Tibial nerve (tissue), 4 donors: ENCODE results near the gene LENG8. TPM values are rescaled to one million over a fixed set of nuclear protein-coding genes. Genes with fewer than 3 reads are reported as not detected.
"Not testable (repeated sequence)": the region's sequence is repeated elsewhere in the genome, so short reads cannot be mapped to it uniquely, and the experiment has no call there.

ENCODE experiments used
- DNase-seq, 2 donors: peaks; one replicate each; pipeline ENCODE4 v3.0.0-alpha.2; 2019; ENCODE audit warnings: low spot score in 2 of 2
- H3K27ac ChIP-seq, 4 donors: fragments of 200-600 bp; sonication (generic) in 3 of 4; one replicate each; pipeline ENCODE4 v1.5.1; 2017 to 2019; ENCODE audit warnings: mild to moderate bottlenecking in 1 of 4
- H3K27me3 ChIP-seq, 2 donors: fragments of 200-600 bp; sonication (generic) in 1 of 2; one replicate each; pipeline versions ENCODE4 v1.5.1 to v1.6.0; 2017 to 2019
- H3K36me3 ChIP-seq, 3 donors: fragments of 200-600 bp; sonication (generic); one replicate each; pipeline ENCODE4 v1.5.1; 2018 to 2019
- H3K4me1 ChIP-seq, 4 donors: fragments of 200-600 bp; sonication (generic) in 3 of 4; one replicate each; pipeline ENCODE4 v1.5.1; 2017 to 2019
- H3K4me3 ChIP-seq, 4 donors: fragments of 200-600 bp; sonication (generic) in 3 of 4; one replicate each; pipeline ENCODE4 v1.5.1; 2017 to 2019; ENCODE audit warnings: mild to moderate bottlenecking in 1 of 4, moderate library complexity in 1 of 4
- H3K9me3 ChIP-seq, 4 donors: fragments of 200-600 bp; sonication (generic) in 3 of 4; one replicate each; pipeline ENCODE4 v1.5.1; 2017 to 2019
- EP300 ChIP-seq, 2 donors: sonication (generic); formaldehyde crosslinking; IDR thresholded peaks; one replicate each; pipeline ENCODE4 v1.6.1; 2017; ENCODE audit warnings: antibody characterized with exemption in 2 of 2, mild to moderate bottlenecking in 1 of 2
- POLR2A ChIP-seq, 2 donors: fragments of 450-650 bp; IDR thresholded peaks; one replicate each; pipeline ENCODE4 v1.6.1; 2017; ENCODE audit warnings: antibody characterized with exemption in 2 of 2, mild to moderate bottlenecking in 2 of 2, moderate library complexity in 2 of 2
- WGBS, 2 donors: methylation state at CpG; one replicate each; pipeline ENCODE4 v1.1.5; 2018; 5-methylcytosine and 5-hydroxymethylcytosine counted together
- total RNA-seq, 4 donors: library from RNA; depleted of rRNA; stranded (reverse); fragments of >200 nt; gene quantifications; one replicate each; pipeline ENCODE4 v1.1.0, GENCODE V29; 2016
- TF ChIP-seq, protein P1 (sequence below), 5 experiments: fragments of 200-600 bp in 3 of 5; fragments of 450-650 bp in 2 of 5; sonication (generic) in 3 of 5; IDR thresholded peaks; one replicate each; pipeline ENCODE4 v1.5.1; 2016 to 2019; ENCODE audit warnings: antibody characterized with exemption in 5 of 5, mild to moderate bottlenecking in 3 of 5, moderate library complexity in 2 of 5

The LENG8 gene
- total RNA-seq, 4 donors from 2014 or later, result 189 to 389 (median 285) TPM

DNA sequence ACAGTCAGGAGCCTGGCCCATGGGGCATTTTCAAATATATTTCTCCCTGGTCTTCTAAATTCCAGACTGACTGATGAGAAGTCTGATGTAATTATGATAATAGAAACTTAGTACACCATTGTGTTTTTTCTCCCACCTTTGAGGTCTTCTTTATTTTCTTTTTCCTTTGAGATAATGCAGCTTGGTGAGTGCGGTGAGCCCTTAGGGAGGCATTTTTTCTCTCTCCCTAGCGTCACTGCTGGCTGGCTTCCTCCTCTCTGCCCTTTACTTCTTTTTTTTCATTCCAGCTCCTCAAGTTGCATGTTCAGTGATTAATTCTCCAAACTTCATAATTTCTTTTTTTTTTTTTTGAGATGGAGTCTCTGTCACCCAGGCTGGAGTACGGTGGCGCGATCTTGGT, 36.9 kb downstream of the LENG8 start:
- Histone ChIP-seq H3K36me3 (no peaks in the 10 kb centered on the region), H3K9me3 (no peaks in the 10 kb centered on the region), H3K4me3 (no peak overlapping the region), H3K27me3 (peaks cover 0 to 16% of the 10 kb centered on the region in 2 donors), H3K4me1 (peaks cover 0 to 8% (median 0%) of the 10 kb centered on the region in 4 donors), H3K27ac (no peak overlapping the region)
- DNase-seq, result no peak
- TF ChIP-seq, protein P1, sequence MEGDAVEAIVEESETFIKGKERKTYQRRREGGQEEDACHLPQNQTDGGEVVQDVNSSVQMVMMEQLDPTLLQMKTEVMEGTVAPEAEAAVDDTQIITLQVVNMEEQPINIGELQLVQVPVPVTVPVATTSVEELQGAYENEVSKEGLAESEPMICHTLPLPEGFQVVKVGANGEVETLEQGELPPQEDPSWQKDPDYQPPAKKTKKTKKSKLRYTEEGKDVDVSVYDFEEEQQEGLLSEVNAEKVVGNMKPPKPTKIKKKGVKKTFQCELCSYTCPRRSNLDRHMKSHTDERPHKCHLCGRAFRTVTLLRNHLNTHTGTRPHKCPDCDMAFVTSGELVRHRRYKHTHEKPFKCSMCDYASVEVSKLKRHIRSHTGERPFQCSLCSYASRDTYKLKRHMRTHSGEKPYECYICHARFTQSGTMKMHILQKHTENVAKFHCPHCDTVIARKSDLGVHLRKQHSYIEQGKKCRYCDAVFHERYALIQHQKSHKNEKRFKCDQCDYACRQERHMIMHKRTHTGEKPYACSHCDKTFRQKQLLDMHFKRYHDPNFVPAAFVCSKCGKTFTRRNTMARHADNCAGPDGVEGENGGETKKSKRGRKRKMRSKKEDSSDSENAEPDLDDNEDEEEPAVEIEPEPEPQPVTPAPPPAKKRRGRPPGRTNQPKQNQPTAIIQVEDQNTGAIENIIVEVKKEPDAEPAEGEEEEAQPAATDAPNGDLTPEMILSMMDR (IDR thresholded peaks at IDR 0.05), result no peak
- TF ChIP-seq POLR2A (IDR thresholded peaks at IDR 0.05) (no peak), EP300 (IDR thresholded peaks at IDR 0.05) (no peak)
- 57 to 61% methylated on average over 5 of the region's 5 CpGs for WGBS, 2 donors

DNA sequence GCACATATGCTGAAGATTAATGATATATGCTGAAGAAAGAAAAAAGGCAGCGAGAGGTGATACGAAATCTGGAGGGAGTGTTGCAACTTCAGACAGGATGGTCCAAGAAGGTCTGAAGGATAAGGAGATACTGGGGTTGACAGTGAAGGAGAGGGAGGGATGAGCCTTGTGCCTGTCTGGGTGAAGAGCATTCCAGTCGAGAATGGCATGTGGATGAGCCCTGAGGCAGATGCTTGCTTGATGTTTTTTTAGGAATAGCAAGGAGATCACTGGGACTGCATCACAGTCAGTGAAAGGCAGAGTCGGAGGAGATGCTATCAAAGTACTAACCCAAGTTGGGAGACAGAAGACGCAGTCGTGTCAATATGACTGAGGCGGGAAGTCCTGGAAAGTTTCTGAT, 40.3 kb downstream of the LENG8 start:
- H3K9me3 ChIP-seq, result no peaks in the 10 kb centered on the region
- H3K4me3 ChIP-seq, result no peak overlapping the region
- WGBS, 2 donors, result 66 to 68% methylated on average over 7 of the region's 7 CpGs
- no peak for DNase-seq
- peaks cover 0 to 14% of the 10 kb centered on the region in 2 donors for H3K27me3 ChIP-seq
- H3K36me3 ChIP-seq, result no peaks in the 10 kb centered on the region
- TF ChIP-seq EP300 (IDR thresholded peaks at IDR 0.05) (no peak), POLR2A (IDR thresholded peaks at IDR 0.05) (no peak)
- TF ChIP-seq, protein P1 (IDR thresholded peaks at IDR 0.05), result no peak
- H3K4me1 ChIP-seq, result no peaks in the 10 kb centered on the region
- no peak overlapping the region for H3K27ac ChIP-seq

DNA sequence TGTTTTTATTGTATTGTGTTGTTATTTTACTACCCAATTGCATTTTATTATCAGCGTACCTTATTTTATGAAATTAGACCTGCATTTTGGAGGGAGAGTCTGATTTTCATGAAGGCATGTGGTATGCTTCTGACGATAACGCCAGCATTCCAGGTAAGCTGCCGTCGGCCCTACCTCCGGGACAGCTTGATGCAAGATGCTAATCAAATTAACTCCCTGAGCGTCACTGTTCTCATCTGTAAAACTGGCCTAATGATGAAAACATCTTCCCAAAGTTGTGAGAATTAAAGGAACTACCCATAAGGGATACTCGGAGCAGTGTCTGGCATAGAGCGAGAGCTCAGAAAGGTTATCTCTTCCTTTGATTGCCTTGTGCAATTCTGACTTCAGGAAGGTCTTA, 40.8 kb downstream of the LENG8 start:
- Histone ChIP-seq H3K27ac (no peak overlapping the region), H3K4me1 (no peaks in the 10 kb centered on the region), H3K9me3 (no peaks in the 10 kb centered on the region), H3K27me3 (peaks cover 0 to 10% of the 10 kb centered on the region in 2 donors), H3K4me3 (no peak overlapping the region), H3K36me3 (no peaks in the 10 kb centered on the region)
- TF ChIP-seq, protein P1 (IDR thresholded peaks at IDR 0.05), result no peak
- TF ChIP-seq EP300 (IDR thresholded peaks at IDR 0.05) (no peak), POLR2A (IDR thresholded peaks at IDR 0.05) (no peak)
- no peak for DNase-seq
- 60 to 65% methylated on average over 9 of the region's 9 CpGs for WGBS, 2 donors

DNA sequence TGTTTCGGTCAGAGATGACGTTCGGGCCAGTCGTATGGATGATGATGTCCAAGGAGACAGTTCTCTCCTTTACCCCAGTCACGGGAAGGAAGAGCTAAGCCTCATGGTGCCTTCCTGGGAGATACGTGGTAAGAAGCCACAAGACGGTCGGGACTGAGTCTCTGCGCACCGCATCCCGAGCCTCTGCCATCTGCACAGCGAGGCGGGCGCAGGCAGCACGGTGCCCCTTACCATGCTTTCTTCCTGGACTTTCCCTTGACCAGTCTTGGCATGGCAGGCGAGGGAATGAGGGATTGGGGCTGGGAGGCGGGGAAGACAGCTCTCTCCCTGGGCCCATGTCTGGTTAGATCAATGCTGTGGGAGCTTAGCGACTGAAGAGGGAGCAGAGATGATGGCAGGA, 43.6 kb downstream of the LENG8 start:
- TF ChIP-seq, protein P1 (IDR thresholded peaks at IDR 0.05), result no peak
- no peak for TF ChIP-seq POLR2A (IDR thresholded peaks at IDR 0.05)
- no peak for TF ChIP-seq EP300 (IDR thresholded peaks at IDR 0.05)
- no peak overlapping the region for H3K27ac ChIP-seq
- no peaks in the 10 kb centered on the region for H3K36me3 ChIP-seq
- H3K4me1 ChIP-seq, result no peaks in the 10 kb centered on the region
- peaks cover 0 to 16% of the 10 kb centered on the region in 2 donors for H3K27me3 ChIP-seq
- DNase-seq, result no peak
- no peak overlapping the region for H3K4me3 ChIP-seq
- 84 to 87% methylated on average over 18 of the region's 18 CpGs for WGBS, 2 donors
- H3K9me3 ChIP-seq, result no peaks in the 10 kb centered on the region

DNA sequence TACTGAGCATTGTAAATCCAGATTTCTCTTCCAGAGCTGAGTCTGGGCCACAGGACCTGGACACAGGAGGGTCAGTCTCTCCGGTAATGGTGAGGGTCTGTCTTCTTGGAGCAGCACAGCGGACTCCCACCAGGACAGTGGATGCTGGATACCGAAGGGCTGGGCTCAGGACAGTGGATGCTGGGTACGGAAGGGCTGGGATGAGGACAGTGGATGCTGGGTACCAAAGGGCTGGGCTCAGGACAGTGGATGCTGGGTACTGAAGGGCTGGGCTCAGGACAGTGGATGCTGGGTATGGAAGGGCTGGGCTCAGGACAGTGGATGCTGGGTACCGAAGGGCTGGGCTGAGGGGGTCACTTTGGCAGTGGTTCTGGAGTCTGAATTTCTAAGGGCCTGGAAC, 44.1 kb downstream of the LENG8 start:
- 76 to 79% methylated on average over 5 of the region's 5 CpGs for WGBS, 2 donors
- not testable (repeated sequence) for H3K36me3 ChIP-seq, DNase-seq, H3K27ac ChIP-seq, H3K9me3 ChIP-seq, H3K4me1 ChIP-seq, H3K4me3 ChIP-seq
- H3K27me3 ChIP-seq, result peaks cover 0 to 16% of the 10 kb centered on the region in 2 donors
